ENCODE data around the gene RRAD.
"Not testable (repeated sequence)": the region's sequence is repeated elsewhere in the genome, so short reads cannot be mapped to it uniquely, and the experiment has no call there.

The RRAD gene

DNA sequence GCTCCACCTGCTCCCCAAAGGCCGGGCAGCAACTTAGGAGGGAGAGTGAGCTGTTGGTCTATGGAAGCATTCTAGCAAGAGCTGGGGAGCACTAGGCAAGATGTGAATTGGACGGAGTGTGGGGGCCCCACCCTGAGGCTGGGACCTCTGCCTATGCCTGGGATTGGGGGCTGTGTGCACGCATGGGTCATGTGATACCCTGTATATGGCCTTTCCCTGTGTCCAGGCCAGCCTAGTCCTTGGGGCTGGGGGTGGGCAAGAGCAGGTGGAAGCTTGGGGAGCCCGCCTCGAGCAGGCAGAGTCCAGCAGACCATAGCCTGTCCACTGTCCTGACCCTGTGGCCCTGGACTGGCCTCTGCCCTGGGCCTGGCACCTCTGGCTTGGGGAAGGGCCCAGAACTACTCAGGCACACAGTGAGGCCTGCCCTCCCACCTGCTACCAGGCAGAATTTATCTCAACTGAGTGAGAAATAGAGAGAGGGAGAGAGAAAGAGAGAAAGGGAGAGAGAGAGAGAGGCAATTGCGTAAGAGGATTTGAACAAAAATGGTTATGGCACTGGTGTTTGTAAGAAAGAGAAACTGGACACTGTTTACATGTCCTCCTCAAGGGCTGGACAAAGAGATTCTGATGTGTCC, 25.9 kb downstream of the RRAD start:
- no peak for DNase-seq (ENCODE audit: low read depth)
- no peak for TF ChIP-seq CTCF (IDR thresholded peaks at IDR 0.05; ENCODE audit: insufficient read depth, low read depth, low read length, missing control alignments)

GRCh38 chr16:66898933-66899309, 26.4 kb downstream of the RRAD start:
- no peak overlapping the region for H3K4me3 ChIP-seq (ENCODE audit: low read depth, low read length)
- no peak for DNase-seq (ENCODE audit: low read depth)
- no peak for TF ChIP-seq CTCF (IDR thresholded peaks at IDR 0.05; ENCODE audit: insufficient read depth, low read depth, low read length, missing control alignments)

More for the DNA sequence above, 25.9 kb downstream of the RRAD start:
- no peak overlapping the region for H3K4me3 ChIP-seq (ENCODE audit: low read depth, low read length)

GRCh38 chr16:66898207-66898606, 27.1 kb downstream of the RRAD start:
- no peak overlapping the region for H3K4me3 ChIP-seq (ENCODE audit: low read depth, low read length)
- no peak for DNase-seq (ENCODE audit: low read depth)
- no peak for TF ChIP-seq CTCF (IDR thresholded peaks at IDR 0.05; ENCODE audit: insufficient read depth, low read depth, low read length, missing control alignments)

DNA sequence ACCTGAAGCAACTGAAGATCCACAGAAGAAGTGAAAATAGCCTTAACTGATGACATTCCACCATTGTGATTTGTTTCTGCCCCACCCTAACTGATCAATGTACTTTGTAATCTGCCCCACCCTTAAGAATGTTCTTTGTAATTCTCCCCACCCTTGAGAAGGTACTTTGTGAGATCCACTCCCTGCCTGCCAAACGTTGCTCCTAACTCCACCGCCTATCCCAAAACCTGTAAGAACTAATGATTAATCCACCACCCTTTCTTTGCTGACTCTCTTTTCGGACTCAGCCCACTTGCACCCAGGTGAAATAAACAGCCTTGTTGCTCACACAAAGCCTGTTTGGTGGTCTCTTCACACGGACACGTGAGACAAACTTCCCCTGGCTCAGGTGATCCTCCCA, 28.7 kb downstream of the RRAD start:
- not testable (repeated sequence) for DNase-seq (ENCODE audit: low read depth); H3K4me3 ChIP-seq (ENCODE audit: low read depth, low read length)

DNA sequence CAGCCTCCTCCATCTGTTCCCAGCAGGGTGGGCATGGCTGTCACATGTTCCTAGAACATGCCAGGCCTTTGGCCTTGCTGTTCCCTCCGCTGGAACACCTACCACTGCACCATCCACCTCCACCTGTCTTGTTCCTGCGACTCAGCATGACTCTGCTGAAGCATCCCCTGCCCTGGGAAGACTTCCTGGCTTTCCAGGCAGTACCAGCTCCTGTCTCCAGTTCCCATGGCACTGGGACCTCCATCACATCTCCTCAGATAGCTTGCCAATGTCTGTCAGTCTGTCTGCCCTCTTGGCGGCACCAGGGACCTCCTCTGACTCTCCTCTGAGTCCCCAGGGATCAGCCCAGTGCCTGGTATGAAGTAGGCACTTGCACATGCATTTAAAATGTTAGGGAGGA, 29.3 kb downstream of the RRAD start:
- no peak for DNase-seq (ENCODE audit: low read depth)
- H3K4me3 ChIP-seq (ENCODE audit: low read depth, low read length) = no peak overlapping the region
- TF ChIP-seq CTCF (IDR thresholded peaks at IDR 0.05; ENCODE audit: insufficient read depth, low read depth, low read length, missing control alignments) = no peak

- no peak overlapping the region for H3K4me3 ChIP-seq (ENCODE audit: low read depth, low read length)
- DNase-seq (ENCODE audit: low read depth) = no peak
- TF ChIP-seq CTCF (IDR thresholded peaks at IDR 0.05; ENCODE audit: insufficient read depth, low read depth, low read length, missing control alignments) = no peak
These were observed 29.7 kb downstream of the RRAD start for GRCh38 chr16:66895689-66895979.

- TF ChIP-seq CTCF (IDR thresholded peaks at IDR 0.05; ENCODE audit: insufficient read depth, low read depth, low read length, missing control alignments) = peak; percentile 92
- DNase-seq (ENCODE audit: low read depth) = peak; percentile 78
- no peak overlapping the region for H3K4me3 ChIP-seq (ENCODE audit: low read depth, low read length)
These were observed 30.2 kb downstream of the RRAD start for GRCh38 chr16:66894948-66895688.

Data from GM12865 (cell line).